Adrenal gland (tissue), 5 donors: ENCODE measurements around the gene GNPDA1.

Source experiments
- CTCF ChIP-seq, 6 experiments: fragments of 450-650 bp in 4 of 6; fragments of 200-600 bp in 2 of 6; sonication (generic) in 1 of 6; IDR thresholded peaks; 1 replicate in 5 of 6; 2 replicates in 1 of 6; pipeline versions ENCODE4 v1.5.1 to v1.8.0; 2016 to 2021; ENCODE audit warnings: antibody characterized with exemption in 6 of 6, mild to moderate bottlenecking in 2 of 6, moderate library complexity in 1 of 6
- POLR2A ChIP-seq, 2 donors: fragments of 450-650 bp; IDR thresholded peaks; one replicate each; pipeline ENCODE4 v1.6.1; 2017; ENCODE audit warnings: antibody characterized with exemption in 2 of 2, mild to moderate bottlenecking in 2 of 2, moderate library complexity in 1 of 2
- donor health status: DM: no; HTN: no; CAD: no.

- TF ChIP-seq POLR2A (IDR thresholded peaks at IDR 0.05) (no peak), CTCF (IDR thresholded peaks at IDR 0.05) (no peak)
Observed at GRCh38 chr5:141994511-141995136, 18.2 kb downstream of the GNPDA1 start.
